NCI-H69 (cell line): ENCODE measurements around the gene LRRC42.

ENCODE experiments used
- DNase-seq: peaks from one replicate; lab custom pipeline; 2025; lab: John Stamatoyannopoulos, UW

Gene LRRC42

GRCh38 chr1:54004481-54005049, 58.4 kb downstream of the LRRC42 start:
- DNase-seq = no peak

- DNase-seq = no peak
Measured at GRCh38 chr1:54006508-54006907, 60.4 kb downstream of the LRRC42 start.

GRCh38 chr1:54007613-54008012, 61.5 kb downstream of the LRRC42 start:
- no peak for DNase-seq

- DNase-seq = no peak
Measured at GRCh38 chr1:54008876-54009275, 62.7 kb downstream of the LRRC42 start.

GRCh38 chr1:54009406-54009805, 63.3 kb downstream of the LRRC42 start:
- no peak for DNase-seq

GRCh38 chr1:54010415-54011117, 64.4 kb downstream of the LRRC42 start:
- no peak for DNase-seq

- no peak for DNase-seq
Measured at GRCh38 chr1:54011316-54012007, 65.3 kb downstream of the LRRC42 start.

- no peak for DNase-seq
Measured at GRCh38 chr1:54012008-54012325, 65.8 kb downstream of the LRRC42 start.

- DNase-seq = no peak
Measured at GRCh38 chr1:54012863-54013262, 66.7 kb downstream of the LRRC42 start.

GRCh38 chr1:54013393-54014008, 67.4 kb downstream of the LRRC42 start:
- DNase-seq = no peak

GRCh38 chr1:54014009-54014629, 68.0 kb downstream of the LRRC42 start:
- no peak for DNase-seq

- peak; percentile 94 for DNase-seq
Measured at GRCh38 chr1:54016343-54017282, 70.5 kb downstream of the LRRC42 start.
